HepG2 (cell line): Measurements from ENCODE around the gene MYOT. TPM values are rescaled to one million over a fixed set of nuclear protein-coding genes. Genes with fewer than 3 reads are reported as not detected.

Experiments
- ATAC-seq: fragments of 200-7000 bp; cut with Tn5 transposase; 3 replicates; pipeline ENCODE4 v1.9.1; 2020; ENCODE audit warnings: mild to moderate bottlenecking, moderate library complexity
- BruUV-seq: library from RNA; stranded (reverse); fragments of 400-500 nt; replicated peaks from 2 replicates; lab custom pipeline; 2021; lab: Mats Ljungman, UMichigan
- CTCF ChIA-PET: fragments of 300-600 bp; formaldehyde crosslinking; extraction: SDS; loops from one replicate; lab custom pipeline; 2021; ENCODE audit warnings: low total read pairs, inconsistent platforms, low intra/inter-chr PET ratio; lab: Yijun Ruan, JAX
- POLR2A ChIA-PET: fragments of 350-600 bp; sonication (Branson Sonifier 250); formaldehyde crosslinking; loops from one replicate; lab custom pipeline; 2020; ENCODE audit warnings: antibody characterized with exemption, inconsistent platforms; lab: Yijun Ruan, JAX
- DNase-seq: peaks from one replicate; pipeline ENCODE4 v3.0.0-alpha.2; 2015; ENCODE audit warnings: low spot score
- FAIRE-seq: peaks from 3 replicates; lab custom pipeline; 2011; peaks lifted over from hg19 to GRCh38; lab: Jason Lieb, UNC
- H2AFZ ChIP-seq: one replicate; pipeline ENCODE4 v1.6.1; 2011; ENCODE audit warnings: low read length, inconsistent platforms
- H3K27ac ChIP-seq: fragments of 300-600 bp; 3 replicates; pipeline ENCODE4 v1.8.0; 2011; ENCODE audit warnings: mixed run types, mild to moderate bottlenecking, mixed read lengths, low read length, inconsistent platforms; ENCODE audit not compliant: insufficient read depth; ENCODE audit errors: extremely low read length
- H3K27me3 ChIP-seq, 2 experiments: fragments of 200-600 bp in 1 of 2; 2 replicates in 1 of 2; 3 replicates in 1 of 2; pipeline versions ENCODE4 v1.6.0 to v1.8.0; 2011; ENCODE audit warnings: low read length in 2 of 2, mild to moderate bottlenecking in 2 of 2, moderate library complexity in 2 of 2, inconsistent platforms in 1 of 2; ENCODE audit not compliant: insufficient read depth in 2 of 2, control insufficient read depth in 1 of 2
- H3K36me3 ChIP-seq, 2 experiments: fragments of 200-600 bp in 1 of 2; replicated peaks in 1 of 2; 2 replicates in 1 of 2; 3 replicates in 1 of 2; pipeline versions ENCODE4 v1.5.1 to v1.8.0; 2011; ENCODE audit warnings: low read length in 2 of 2, inconsistent platforms in 1 of 2; ENCODE audit not compliant: insufficient read depth in 2 of 2, control insufficient read depth in 1 of 2
- H3K4me1 ChIP-seq: 2 replicates; pipeline ENCODE4 v1.5.1; 2012; ENCODE audit warnings: low read length, inconsistent platforms; ENCODE audit not compliant: insufficient read depth
- H3K4me2 ChIP-seq: 2 replicates; pipeline ENCODE4 v1.6.0; 2011; ENCODE audit warnings: low read depth, low read length, inconsistent platforms
- H3K4me3 ChIP-seq, 3 experiments: fragments of 200-600 bp in 1 of 3; sonication (generic), shearing (Covaris generic) in 1 of 3; replicated peaks in 1 of 3; 2 replicates each; pipeline ENCODE4 v1.5.1; 2011 to 2016; ENCODE audit warnings: low read length in 3 of 3, inconsistent platforms in 2 of 3, low read depth in 2 of 3, mild to moderate bottlenecking in 2 of 3, control low read depth in 1 of 3, mixed read lengths in 1 of 3; ENCODE audit not compliant: insufficient read depth in 1 of 3
- H3K79me2 ChIP-seq: one replicate; pipeline ENCODE4 v1.6.1; 2011; ENCODE audit warnings: low read length, inconsistent platforms; ENCODE audit not compliant: insufficient read depth
- H3K9ac ChIP-seq: 2 replicates; pipeline ENCODE4 v1.6.0; 2011; ENCODE audit warnings: mild to moderate bottlenecking, low read depth, low read length, inconsistent platforms; ENCODE audit not compliant: insufficient read depth
- H3K9me3 ChIP-seq: 2 replicates; pipeline ENCODE4 v1.5.1; 2012; ENCODE audit warnings: mild to moderate bottlenecking, low read length
- H4K20me1 ChIP-seq: 2 replicates; pipeline ENCODE4 v1.6.0; 2011; ENCODE audit warnings: inconsistent platforms, mild to moderate bottlenecking, low read length, moderate library complexity; ENCODE audit not compliant: insufficient read depth
- ETV6 ChIP-seq: sonication (generic); formaldehyde crosslinking; conservative IDR thresholded peaks from 2 replicates; pipeline ENCODE4 v1.4.0; 2020; ENCODE audit warnings: missing genetic modification reagents
- RELA ChIP-seq: sonication (generic); formaldehyde crosslinking; IDR thresholded peaks from 2 replicates; pipeline ENCODE4 v1.4.0; 2020; ENCODE audit warnings: missing genetic modification reagents
- TERF1 ChIP-seq: sonication (generic); formaldehyde crosslinking; IDR thresholded peaks from 2 replicates; pipeline ENCODE4 v1.8.0; 2022; ENCODE audit warnings: mild to moderate bottlenecking, missing genetic modification reagents, moderate library complexity
- ZBED4 ChIP-seq: sonication (generic); formaldehyde crosslinking; IDR thresholded peaks from 2 replicates; pipeline ENCODE4 v1.4.0; 2020; ENCODE audit warnings: missing genetic modification reagents, borderline replicate concordance
- ZBTB26 ChIP-seq: IDR thresholded peaks from 2 replicates; pipeline ENCODE4 v1.6.1; 2016; ENCODE audit warnings: missing compliant biosample characterization, missing genetic modification reagents, borderline replicate concordance
- ZNF343 ChIP-seq: sonication (generic); formaldehyde crosslinking; IDR thresholded peaks from 2 replicates; pipeline ENCODE4 v1.4.0; 2020; ENCODE audit warnings: mild to moderate bottlenecking, missing genetic modification reagents
- ZNF639 ChIP-seq: conservative IDR thresholded peaks from 2 replicates; pipeline ENCODE4 v1.6.1; 2018; ENCODE audit warnings: missing genetic modification reagents
- ZNF772 ChIP-seq: sonication (generic); formaldehyde crosslinking; IDR thresholded peaks from 2 replicates; pipeline ENCODE4 v1.5.0; 2020; ENCODE audit warnings: mild to moderate bottlenecking, missing genetic modification reagents
- WGBS: methylation state at CpG from one replicate; pipeline ENCODE4 v1.1.6; 2017; ENCODE audit warnings: low lambda C conversion rate; 5-methylcytosine and 5-hydroxymethylcytosine counted together
- in situ Hi-C: cut with HindIII; loops from 2 replicates; pipeline ENCODE4 v1.10.0; 2017; ENCODE audit warnings: low pct_unique_long_range_greater_than_20kb; ENCODE audit not compliant: extremely low pct_ligation_motif_present
- intact Hi-C: fragments of 100-400 bp; cut with micrococcal nuclease; formaldehyde crosslinking; loops from one replicate; pipeline ENCODE4 v1.10.0; 2022; ENCODE audit not compliant: unreplicated experiment
- polyA plus RNA-seq, 8 experiments: library from polyadenylated mRNA; depleted of rRNA in 3 of 8; stranded (reverse) in 7 of 8; unstranded in 1 of 8; fragments of >200 nt; fragmentation: Illumina TruSeq in 4 of 8; extraction: Trizol in 4 of 8; gene quantifications; 2 replicates each; pipeline versions ENCODE4 v1.2.1 to v1.2.3, GENCODE V29; 2011 to 2016; ENCODE audit warnings: low read depth in 4 of 8, missing spikeins in 1 of 8, mixed read lengths in 1 of 8; ENCODE audit not compliant: insufficient read depth in 1 of 8
- total RNA-seq, 5 experiments: library from RNA; depleted of rRNA; stranded (reverse); fragments of >200 nt; fragmentation: Illumina TruSeq; extraction: Trizol; gene quantifications; 2 replicates each; pipeline ENCODE4 v1.2.3, GENCODE V29; 2016; ENCODE audit warnings: low read depth in 1 of 5

MYOT gene
- total and polyA plus RNA-seq, 2 of the 13 experiments (the other 11 are each of a cell fraction or from before 2014, with no cell fraction given), result not detected

GRCh38 chr5:137828180-137828579, 39.5 kb upstream of the MYOT start:
- H3K4me2 ChIP-seq, result no peak overlapping the region
- POLR2A ChIA-PET, result no interaction called here
- ATAC-seq (no peak), DNase-seq (no peak), FAIRE-seq (no peak)
- no peaks in the 10 kb centered on the region for H3K4me1 ChIP-seq
- H3K79me2 ChIP-seq, result no peaks in the 10 kb centered on the region
- H3K36me3 ChIP-seq, result no peaks in the 10 kb centered on the region
- intact Hi-C loops, result no loop called here
- no peak overlapping the region for H2AFZ ChIP-seq
- CTCF ChIA-PET, result no interaction called here
- no peak overlapping the region for H3K9ac ChIP-seq
- 12% methylated on average over 3 of the region's 3 CpGs for WGBS
- no peaks in the 10 kb centered on the region for H4K20me1 ChIP-seq
- no TSS peak for BruUV-seq
- TF ChIP-seq ZBED4 (CRISPR knock-in tag), result no peak
- TF ChIP-seq ZNF343 (CRISPR knock-in tag), result no peak
- no peak for TF ChIP-seq ETV6
- no peak overlapping the region for H3K27ac ChIP-seq
- no peaks in the 10 kb centered on the region for H3K27me3 ChIP-seq
- in situ Hi-C loops, result no loop called here
- H3K9me3 ChIP-seq, result no peaks in the 10 kb centered on the region
- no peak overlapping the region for H3K4me3 ChIP-seq

GRCh38 chr5:137828664-137829063, 39.0 kb upstream of the MYOT start:
- Histone ChIP-seq H4K20me1 (no peaks in the 10 kb centered on the region), H3K79me2 (no peaks in the 10 kb centered on the region), H3K27ac (no peak overlapping the region), H3K4me1 (no peaks in the 10 kb centered on the region), H3K36me3 (no peaks in the 10 kb centered on the region), H3K9me3 (no peaks in the 10 kb centered on the region), H2AFZ (no peak overlapping the region), H3K4me3 (no peak overlapping the region), H3K9ac (no peak overlapping the region), H3K4me2 (no peak overlapping the region), H3K27me3 (no peaks in the 10 kb centered on the region)
- intact Hi-C loops, result no loop called here
- ATAC-seq, result no peak
- TF ChIP-seq TERF1 (CRISPR knock-in tag) (no peak), ZNF639 (no peak), RELA (no peak), ZNF772 (CRISPR knock-in tag) (no peak), ZBTB26 (CRISPR knock-in tag) (no peak)
- CTCF ChIA-PET, result no interaction called here
- in situ Hi-C loops, result no loop called here
- WGBS, result 0% methylated on average over 1 of the region's 1 CpG
- DNase-seq, result no peak
- no peak for FAIRE-seq
- no TSS peak for BruUV-seq
- POLR2A ChIA-PET, result no interaction called here
